Thyroid gland (tissue), 4 donors: ENCODE measurements around the gene SCTR.

Experiments used
- POLR2A ChIP-seq, 2 donors: fragments of 450-650 bp; IDR thresholded peaks; one replicate each; pipeline ENCODE4 v1.6.1; 2017; ENCODE audit warnings: antibody characterized with exemption in 2 of 2, mild to moderate bottlenecking in 2 of 2, moderate library complexity in 1 of 2
- TF ChIP-seq, protein P1 (sequence below), 6 experiments: fragments of 200-600 bp in 3 of 6; fragments of 450-650 bp in 3 of 6; sonication (generic) in 3 of 6; IDR thresholded peaks; one replicate each; pipeline ENCODE4 v1.5.1; 2016 to 2019; ENCODE audit warnings: antibody characterized with exemption in 6 of 6, mild to moderate bottlenecking in 2 of 6, inconsistent platforms in 1 of 6, moderate library complexity in 1 of 6

DNA sequence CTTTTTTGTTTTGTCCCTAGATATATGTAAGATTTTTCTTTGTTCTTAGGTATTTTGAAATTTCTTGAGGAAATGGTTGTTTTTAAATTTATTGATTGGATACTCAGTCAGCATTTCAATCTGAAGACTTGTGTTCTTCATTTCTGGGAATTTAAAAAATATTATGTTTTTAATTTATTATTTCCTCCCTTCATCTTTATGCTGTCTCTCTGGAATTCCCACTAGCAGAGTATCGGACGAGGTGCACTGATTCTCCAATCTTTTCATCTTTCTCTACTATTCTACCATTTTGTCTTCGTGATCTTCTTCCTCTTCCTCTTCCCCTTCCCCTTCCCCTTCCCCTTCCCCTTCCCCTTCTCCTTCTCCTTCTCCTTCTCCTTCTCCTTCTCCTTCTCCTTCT lies 12.3 kb downstream of the SCTR start:
- TF ChIP-seq, protein P1, sequence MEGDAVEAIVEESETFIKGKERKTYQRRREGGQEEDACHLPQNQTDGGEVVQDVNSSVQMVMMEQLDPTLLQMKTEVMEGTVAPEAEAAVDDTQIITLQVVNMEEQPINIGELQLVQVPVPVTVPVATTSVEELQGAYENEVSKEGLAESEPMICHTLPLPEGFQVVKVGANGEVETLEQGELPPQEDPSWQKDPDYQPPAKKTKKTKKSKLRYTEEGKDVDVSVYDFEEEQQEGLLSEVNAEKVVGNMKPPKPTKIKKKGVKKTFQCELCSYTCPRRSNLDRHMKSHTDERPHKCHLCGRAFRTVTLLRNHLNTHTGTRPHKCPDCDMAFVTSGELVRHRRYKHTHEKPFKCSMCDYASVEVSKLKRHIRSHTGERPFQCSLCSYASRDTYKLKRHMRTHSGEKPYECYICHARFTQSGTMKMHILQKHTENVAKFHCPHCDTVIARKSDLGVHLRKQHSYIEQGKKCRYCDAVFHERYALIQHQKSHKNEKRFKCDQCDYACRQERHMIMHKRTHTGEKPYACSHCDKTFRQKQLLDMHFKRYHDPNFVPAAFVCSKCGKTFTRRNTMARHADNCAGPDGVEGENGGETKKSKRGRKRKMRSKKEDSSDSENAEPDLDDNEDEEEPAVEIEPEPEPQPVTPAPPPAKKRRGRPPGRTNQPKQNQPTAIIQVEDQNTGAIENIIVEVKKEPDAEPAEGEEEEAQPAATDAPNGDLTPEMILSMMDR (IDR thresholded peaks at IDR 0.05), result no peak
- TF ChIP-seq POLR2A (IDR thresholded peaks at IDR 0.05), result no peak
